Activated T-cell treated with anti-CD3 and anti-CD28 coated beads, Interleukin-2, amount 50 U/mL, for 1 hour (primary cell): ENCODE results near the gene TBC1D8.

Experiments
- DNase-seq: peaks from one replicate; pipeline ENCODE4 v3.0.0-alpha.2; 2020

The TBC1D8 gene

DNA sequence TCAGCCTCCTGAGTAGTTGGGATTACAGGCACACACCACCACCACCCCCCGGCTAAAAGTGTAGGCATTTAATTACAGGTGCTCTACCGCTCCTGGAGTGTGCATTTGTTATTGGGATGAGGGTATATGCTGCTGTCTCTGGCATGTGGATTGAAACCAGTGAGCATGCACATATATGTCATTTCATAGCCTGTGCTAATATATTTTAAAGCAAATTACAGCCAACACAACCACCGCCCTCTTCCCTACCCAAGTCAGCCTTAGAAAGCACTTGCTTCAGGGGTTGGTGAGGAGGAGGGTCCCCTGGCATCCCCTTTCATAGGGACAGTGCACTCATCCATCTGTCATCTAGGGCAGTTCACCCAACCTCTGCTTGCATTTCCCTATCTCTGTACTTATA, 10.5 kb upstream of the TBC1D8 start:
- no peak for DNase-seq

DNA sequence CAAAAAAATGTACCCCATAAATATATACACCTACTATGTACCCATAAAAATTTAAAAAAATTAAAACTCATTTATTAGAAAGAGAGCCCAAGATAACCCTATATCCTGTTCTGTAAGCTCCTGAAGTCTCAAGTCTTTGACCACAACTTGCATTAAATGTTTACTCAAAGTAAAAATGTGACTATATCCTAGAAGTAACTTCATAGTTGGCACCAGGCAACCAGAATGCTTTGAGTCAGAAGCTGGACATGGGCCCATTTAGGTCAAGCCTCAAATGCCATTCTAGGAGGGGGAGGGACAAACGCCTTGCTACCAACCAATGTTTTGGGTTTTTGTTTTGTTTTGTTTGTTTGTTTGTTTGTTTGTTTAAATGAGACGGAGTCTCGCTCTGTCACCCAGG, 9.3 kb upstream of the TBC1D8 start:
- DNase-seq, result no peak

DNA sequence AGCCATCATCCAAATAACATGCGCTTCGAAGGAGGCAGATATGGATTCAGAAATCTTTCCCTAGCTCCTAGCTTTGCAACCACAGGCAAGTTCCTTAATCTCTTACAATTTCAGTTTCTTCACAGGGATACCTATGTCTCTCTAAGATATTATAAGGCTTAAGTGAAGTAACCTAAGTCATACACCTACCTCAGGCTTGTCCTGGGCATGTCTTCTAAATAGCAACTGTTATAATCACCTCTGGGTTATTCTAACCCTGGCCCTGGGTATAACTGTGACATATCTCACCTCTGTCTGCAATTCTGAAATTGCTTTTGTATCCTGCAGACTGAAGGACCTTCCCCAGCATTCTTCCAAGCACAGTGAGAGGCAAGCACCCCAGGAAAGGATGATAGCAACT, 8.3 kb upstream of the TBC1D8 start:
- no peak for DNase-seq

DNA sequence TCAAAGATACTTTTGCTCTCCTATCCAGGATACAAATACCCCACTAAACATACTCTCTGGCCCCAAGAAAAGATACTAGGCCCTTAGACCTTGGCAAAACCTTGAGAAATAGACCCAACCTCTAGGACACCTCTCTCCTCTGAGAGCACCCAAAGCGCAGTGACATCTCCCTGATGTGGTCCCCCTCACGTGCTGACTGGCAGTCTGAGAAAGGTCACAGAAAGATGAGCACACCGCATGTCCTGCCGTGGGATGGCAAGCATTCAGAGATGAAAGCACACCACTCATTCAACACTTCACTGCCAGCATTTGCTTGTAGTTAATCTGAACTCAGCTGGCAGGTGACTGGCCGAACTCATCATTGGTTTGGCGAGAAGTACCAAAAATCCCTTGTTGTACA, 6.1 kb upstream of the TBC1D8 start:
- no peak for DNase-seq

DNA sequence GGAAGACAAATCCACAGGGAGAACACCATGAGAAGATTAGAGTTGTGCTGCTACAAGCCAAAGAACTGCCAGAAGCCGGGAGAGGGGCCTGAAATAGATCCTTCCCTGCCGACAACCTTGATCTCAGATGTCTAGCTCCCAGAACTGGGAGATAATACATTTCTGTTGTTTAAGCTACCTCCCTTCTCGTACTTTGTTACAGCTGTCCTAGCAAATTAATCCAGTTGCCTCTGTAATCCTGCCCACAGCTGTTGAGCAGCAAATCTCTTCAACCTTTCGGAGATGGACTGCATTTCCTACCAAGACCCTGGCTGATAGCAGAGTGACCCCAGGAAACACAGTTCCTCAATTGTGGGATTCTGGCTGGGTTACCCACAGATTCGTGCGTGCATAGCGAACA, 2.6 kb upstream of the TBC1D8 start:
- DNase-seq, result no peak

DNA sequence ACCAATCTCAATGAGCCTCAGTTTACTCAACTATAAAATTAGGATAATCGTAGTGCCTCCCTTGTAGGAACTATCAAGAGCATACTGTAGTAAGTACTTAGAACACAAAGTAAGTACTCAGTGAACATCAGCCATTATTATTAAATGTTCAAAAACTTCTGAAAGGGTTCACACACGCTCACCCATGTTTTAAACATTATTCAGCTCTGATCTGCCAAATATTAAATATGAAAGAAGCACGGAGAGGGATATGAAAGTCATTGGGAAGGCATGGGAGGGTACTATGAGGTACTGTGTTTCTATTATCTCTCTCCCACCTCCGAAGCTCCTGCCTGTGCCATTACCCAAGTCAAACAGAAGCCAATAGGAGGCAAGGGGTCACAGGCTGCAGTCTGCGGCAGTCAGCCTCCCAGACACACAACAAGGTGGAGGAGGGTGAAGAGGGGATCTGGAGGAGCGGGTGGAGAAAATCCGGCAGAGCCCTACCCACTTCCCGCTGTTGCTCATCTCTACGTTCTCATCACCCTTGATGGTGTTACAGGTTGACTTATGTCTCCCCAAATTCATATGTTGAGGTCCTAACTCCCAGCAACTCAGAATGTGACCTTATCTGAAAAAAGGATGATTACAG, 2.0 kb upstream of the TBC1D8 start:
- no peak for DNase-seq

DNA sequence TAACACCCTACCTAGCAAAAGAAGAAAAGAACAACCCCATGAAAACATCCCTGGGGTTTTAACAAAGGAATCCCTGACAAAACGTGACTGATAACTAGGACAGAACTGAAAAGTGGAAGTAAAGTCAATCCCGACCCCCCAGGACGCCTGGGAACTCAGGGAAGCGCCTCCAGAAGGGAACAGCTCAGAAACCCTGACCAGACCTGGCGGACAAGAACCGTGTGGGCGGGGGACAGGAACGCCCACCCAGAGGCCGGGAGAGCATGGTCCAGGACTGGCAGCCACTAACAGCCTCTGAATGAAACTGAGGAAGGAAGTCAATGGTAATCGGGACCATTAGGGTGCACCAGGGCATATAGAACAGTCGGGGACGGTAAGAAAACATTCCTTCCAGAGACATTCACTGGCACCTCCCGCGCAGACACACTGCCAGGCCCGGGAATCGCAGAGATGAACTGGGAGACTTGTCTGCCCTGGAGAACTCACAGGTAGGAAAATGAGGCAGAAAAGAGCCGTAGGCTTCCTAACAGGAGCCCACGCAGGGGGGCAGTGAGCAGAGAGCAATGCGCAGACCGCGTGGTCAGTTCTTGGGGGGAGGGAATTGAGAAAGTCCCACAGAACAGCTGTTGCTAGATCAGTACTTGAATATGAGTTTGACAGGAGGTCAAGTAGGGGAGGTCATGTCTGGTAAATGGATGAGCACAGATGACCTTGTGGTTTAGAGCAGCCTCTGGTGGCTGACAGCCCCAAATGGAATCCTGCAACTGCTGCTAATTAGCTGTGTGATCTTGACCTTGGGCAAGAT, 1.3 kb upstream of the TBC1D8 start:
- peak; percentile 20 for DNase-seq

DNA sequence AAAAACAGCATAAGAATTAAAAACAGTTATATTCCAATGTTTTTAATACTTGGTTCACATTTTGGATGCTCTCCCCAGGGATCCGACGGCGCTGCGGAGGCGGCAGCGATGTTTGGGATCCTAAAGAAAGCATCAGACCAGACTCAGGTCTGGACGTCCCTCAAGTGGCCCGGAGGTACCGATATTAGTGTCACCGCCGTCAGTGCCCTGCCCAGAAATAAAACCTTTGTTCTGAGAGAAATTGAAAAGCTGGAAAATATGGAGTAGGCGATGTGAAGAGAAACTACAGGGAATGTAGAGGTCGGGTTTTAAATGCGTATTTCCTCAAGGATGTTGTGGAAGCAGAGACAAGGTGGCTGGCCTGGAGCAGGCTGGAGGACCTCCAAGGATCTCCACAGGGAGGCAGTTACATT, 683 bp upstream of the TBC1D8 start:
- no peak for DNase-seq

DNA sequence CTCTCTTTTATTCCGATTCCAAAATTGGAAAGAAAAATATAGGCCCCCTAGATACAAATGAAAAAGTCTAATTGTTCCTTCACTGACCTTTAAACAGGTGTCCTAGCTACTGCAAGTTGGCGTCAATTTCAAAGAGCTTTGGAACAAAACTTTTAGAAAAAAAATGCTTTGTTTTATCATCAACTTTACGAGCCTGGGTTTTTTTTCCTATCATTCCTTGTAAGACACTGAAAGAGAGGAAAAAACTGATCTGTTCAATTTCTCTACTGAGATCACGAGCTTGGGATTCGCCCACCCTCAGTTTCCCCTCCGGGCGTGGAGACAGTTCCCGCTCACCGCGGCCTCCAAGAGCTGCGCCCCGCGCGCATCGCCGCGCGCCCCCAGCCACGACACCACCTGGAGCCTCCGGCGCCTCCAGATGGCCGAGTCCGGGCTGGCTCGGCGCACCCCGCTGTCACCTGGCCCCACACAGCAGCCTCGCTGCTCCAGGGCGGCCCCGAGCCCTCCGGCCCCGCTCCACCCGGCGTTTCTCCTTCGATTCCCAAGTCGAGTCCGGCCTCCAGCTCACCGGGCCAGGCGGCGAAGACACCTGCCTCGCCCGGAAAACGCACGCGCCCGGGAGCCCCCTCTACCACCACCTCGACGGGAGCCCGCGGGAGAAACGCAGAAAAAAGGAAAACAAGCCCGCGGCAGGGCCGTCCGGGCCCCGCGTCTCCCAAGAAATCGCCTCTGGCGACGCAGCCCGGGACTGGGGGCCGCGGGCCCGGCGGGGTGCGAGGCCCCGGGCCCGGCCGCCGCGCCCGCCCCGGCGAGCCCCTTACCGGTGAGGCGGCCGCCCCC, 656 bp downstream of the TBC1D8 start:
- DNase-seq, result peak; percentile 42

DNA sequence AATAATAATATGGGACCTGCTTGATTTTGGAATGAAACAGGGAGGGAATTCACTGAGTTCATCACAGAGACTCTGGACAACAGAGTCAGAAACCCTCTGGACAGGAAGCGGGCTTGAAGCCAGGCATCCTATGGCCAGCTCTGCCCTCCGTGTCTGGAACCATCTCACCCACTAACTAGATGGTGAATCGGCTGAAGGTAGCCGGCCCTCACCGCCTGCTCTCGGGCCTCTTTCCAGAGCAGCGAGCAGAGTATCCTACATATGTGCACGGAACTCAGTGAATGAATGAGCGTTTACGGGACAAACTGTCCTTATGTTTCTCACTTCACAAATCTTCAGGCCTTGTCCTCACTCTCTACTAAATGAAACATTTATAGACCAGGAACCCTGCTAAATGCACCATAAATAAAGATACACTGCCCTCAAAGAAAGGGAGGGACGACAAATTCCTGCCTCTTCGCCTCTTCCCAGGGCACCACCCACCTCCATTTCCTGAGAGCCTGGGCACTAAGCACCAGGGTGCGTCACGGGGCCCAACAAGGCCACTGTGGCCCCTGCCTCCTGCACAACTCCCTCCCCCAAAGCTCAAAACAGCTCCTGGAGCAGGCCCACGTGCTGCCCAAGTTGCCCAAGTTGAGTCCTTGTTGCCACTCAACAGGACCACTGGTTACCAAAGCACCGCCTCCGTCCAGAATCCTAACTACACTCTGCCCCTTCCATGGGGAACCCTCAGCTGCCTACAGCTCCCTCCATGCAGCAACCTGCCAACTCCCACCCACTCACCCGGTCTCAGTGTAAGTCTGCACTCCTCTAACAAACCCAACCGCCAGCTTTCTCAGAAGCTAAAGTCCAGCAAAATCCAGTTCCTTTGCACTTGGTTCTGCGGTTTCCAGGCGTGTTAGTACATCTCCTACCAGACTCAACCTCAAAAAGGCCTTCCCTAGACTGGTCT, 1.7 kb downstream of the TBC1D8 start:
- DNase-seq, result no peak

DNA sequence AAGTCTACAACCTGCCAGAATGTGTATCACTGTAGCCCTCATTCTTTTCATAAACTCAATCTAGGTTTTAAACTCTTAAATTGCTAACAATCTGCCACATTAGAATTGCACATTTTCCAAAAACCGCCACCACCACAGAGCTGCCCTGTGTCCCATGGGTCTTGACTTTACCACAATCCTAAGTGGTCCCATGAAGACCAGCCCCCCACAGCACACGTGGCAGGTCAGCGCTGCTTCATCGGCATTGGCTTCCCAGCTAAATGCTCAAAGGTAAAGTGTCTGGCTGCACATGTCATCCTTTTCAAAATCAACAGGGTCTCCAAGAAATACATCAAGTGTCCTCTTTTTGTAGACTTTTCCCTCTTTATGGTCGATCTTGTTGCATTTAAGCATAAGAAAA, 2.4 kb downstream of the TBC1D8 start:
- DNase-seq, result no peak

DNA sequence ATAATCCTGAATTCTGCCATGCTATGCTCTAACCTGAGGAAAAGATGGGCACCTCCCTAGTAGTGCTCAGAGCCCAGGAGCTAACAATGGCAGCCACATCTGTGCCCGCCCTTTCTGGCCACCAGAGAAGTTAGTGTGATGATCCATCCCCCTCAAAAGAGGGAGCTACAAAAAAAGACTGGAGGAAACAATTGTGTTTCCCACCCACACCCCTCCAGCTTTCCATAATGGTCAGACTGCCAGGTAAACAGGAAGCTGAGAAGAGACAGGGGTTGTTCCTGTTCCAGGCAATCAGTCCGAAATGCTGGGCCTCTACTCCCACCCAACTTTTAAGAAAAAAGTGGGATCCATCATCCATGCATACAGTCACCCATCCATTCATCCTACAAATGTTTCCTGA, 3.2 kb downstream of the TBC1D8 start:
- no peak for DNase-seq

DNA sequence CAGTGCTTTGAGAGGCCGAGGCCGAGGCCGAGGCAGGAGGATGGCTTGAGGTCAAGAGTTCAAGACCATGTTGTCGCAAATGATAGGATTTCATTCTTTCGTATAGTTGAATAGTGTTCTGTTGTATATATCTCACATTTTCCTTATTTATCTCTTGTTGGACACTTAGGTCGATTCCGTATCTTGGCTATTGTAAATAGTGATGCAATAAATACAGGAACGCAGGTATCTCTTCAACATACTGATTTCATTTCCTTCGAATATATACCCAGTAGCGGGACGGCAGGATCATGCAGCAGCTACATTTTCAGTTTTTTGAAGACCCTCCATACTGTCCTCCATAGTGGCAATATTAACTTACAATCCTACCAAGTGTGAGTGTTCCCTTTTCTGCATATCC, 4.1 kb downstream of the TBC1D8 start:
- DNase-seq, result no peak

DNA sequence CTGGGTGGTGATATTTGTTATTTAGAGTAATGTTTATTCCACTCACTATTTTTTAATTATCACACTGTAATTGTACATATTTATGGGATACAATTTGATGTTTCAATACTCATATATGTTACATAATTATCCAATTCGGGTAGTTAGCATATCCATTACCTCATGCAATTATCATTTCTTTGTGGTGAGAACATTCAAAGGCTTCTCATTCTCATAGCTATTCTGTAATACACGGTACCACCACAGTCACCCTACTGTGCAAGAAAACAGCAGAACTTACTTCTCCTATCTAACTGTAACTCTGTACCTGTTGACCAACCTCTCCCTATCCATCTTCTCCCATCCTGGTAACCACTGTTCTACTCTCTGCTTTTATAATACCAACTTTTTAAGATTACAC, 4.6 kb downstream of the TBC1D8 start:
- no peak for DNase-seq

DNA sequence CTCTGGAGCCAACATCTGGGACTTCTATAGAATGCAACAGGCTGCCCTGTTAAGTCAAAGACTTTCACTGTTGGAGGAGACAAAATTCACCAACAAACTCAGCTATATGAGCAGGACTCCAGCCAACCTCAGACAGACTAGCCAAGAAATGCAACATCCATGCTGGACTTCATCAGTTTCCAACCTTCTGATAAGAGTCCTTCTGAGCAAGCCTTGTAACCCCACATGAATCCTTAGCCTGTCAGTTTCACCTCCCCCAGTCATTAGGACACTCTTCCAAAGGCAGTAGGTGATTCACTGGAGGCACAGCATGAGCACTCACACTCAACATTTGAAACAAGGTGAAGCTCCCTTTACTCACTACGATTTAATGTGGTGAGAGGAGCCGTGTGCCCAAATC, 5.8 kb downstream of the TBC1D8 start:
- DNase-seq, result no peak

DNA sequence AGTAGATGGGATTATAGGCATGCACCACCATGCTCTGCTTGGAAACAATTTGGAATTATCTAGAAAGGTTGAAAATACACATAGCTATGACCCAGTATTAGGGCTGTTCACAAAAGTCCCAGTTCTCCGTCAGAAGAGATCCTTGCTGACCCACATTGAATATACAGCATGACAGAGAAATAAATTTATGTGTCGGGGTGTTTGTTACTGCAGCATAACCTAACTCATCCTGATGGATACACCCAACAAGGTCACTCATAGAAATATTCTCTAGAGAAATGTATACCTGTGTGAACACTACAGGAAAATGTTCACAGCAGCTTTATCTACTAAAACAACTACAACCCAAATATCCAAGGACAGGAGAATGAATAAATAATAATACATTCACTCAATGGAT, 9.0 kb downstream of the TBC1D8 start:
- no peak for DNase-seq

DNA sequence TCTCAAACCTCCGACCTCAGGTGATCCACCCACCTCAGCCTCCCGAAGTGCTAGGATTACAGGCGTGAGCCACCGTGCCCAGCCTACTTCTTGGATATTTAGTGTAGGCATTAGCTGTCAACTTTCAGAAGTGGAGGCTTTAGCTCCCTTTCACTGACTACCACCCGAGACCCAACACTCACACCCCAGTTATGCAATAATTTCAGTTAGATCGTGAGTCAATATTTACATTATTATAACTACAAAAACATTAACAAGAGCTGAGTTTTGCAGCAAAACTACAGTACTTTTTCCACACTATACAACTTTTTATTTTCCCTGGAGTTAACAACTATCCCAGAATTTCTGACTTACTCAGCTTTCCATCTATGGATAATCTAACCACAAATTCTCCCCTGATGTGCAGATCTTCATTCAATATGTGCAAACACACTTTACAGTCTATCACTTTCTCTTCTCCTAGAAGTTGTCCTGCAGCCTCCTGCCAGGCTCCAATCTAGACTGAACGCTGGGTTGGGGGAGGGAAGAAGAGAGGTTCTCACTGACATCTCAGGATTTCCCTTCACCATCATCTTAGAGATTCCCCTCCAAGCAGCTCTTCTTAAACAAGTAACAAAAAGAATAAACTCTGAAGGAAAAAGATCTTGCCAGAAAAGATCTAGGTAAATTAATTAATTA, 10.1 kb downstream of the TBC1D8 start:
- no peak for DNase-seq

DNA sequence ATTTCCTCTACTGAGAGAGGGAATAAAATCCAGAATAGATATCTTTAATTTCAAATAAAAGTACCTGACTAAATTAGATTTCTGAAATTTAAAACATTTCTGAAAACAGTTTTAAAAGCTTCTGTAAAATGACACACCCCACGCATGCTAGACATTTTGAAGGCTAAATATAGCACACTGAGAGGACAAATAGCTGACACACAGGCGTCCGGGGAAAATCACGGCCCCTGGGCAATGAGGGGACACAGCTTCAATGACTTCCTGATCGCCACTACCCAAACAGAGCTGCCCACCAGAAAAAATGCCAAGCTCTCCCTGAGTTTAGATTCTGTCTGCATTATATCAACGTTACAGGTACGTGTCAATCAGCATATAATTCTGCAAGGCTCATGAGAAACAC, 10.9 kb downstream of the TBC1D8 start:
- DNase-seq, result no peak

DNA sequence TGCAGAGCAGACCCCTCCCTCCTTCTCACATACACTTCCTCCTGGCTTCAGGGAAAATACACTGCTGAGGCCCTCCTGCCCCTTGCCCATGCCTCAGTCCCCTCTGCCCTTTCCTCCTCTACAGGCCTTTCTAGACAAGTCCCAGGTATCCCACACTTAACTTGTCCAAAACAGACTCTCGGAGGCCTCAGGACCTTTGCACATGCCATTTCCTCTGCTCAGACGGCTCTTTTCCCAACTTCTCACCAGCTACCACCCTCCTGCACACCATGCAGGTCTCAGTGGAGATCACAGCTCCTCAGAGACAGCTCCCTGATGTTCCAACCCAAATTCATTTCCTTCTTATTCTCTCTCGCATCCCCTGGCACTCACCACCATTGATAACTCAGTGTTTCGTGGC, 11.7 kb downstream of the TBC1D8 start:
- no peak for DNase-seq

DNA sequence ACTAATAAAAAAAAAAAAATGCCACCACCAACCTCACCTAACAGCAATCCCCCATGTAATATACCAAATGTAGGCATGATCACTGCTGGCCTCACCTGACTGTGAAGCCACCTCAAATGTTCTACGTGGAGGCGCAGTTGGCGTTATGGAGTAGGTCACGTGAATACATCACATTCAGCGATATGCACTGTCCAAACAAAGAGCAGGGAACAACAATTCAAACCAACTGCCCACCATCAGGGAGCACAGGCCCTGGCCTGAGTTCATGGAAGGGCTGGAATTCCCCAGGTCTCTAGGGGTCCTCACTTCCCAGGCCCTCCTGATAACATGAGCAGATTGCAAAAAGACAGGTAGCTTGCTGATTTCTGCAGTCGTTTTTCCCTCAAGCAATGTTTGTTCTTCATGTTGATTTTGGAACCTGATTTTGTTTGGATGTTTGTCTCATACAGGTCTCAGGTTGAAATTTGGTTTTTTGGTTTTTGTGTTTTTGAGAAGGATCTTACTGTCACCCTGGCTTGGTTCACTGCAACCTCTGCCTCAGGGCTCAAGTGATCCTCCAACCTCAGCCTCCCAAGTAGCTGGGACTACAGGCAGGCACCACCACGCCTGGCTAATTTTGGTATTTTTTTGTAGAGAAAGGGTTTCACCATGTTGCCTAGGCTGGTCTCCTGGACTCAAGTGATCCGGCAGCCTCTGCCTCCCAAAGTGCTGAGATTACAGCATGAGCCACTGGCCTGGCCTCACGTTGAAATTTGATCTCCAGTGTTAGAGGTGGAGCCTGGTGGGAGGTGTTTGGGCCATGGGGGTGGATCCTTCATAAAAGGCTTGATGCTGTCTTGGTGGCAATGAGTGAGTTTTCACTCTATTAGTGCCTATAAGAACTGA, 15.5 kb downstream of the TBC1D8 start:
- DNase-seq, result no peak

DNA sequence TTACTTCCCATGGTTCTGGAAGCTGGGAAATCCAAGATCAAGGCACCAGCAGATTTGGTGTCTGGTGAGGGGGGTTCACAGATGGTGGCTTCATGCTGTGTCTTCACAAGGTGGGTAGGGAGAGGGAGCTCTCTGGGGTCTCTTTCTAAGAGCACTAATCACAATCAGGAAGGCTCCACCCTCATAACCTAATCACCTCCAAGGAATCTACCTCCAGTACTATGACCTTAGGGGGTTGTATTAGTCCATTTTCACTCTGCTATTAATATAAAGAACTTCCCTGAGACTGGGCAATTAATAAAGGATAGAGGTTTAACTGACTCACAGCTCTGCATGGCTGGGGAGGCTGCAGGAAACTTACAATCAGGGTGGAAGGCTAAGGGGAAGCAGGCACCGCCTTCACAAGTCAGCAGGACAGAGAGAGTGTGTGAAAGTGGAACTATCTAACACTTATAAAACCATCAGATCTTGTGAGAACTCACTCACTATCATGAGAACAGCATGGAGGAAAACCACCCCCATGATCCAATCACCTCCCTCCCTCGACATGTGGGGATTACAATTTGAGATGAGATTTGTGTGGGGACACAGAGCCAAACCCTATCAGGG, 17.6 kb downstream of the TBC1D8 start:
- DNase-seq, result no peak
